CD4-positive, CD25-positive, alpha-beta regulatory T cell (primary cell): ENCODE data around the gene FOXF1. TPM values are rescaled to one million over a fixed set of nuclear protein-coding genes. Genes with fewer than 3 reads are reported as not detected.
A peak's percentile ranks its signal among the peaks of the same experiment; 100 is the strongest.

Source experiments
- ATAC-seq, 2 donors: fragments of 150-1000 bp; cut with Tn5 transposase; one replicate each; pipeline ENCODE4 v1.10.0; 2021; ENCODE audit warnings: low read depth in 2 of 2, moderate number of reproducible peaks in 2 of 2, moderate library complexity in 1 of 2
- DNase-seq, 3 donors: peaks; one replicate each; pipeline versions ENCODE4 v3.0.0 to v3.0.0-alpha.2; 2012 to 2022; ENCODE audit warnings: mixed read lengths in 1 of 3
- H3K27ac ChIP-seq: one replicate; pipeline ENCODE4 v1.7.0; 2013; ENCODE audit warnings: mild to moderate bottlenecking, low read length; ENCODE audit not compliant: insufficient read depth, poor library complexity, severe bottlenecking
- H3K27me3 ChIP-seq: one replicate; pipeline ENCODE4 v1.7.0; 2013; ENCODE audit warnings: low read length; ENCODE audit not compliant: control insufficient read depth, insufficient read depth
- H3K36me3 ChIP-seq: one replicate; pipeline ENCODE4 v1.7.0; 2013; ENCODE audit warnings: mild to moderate bottlenecking, low read length, moderate library complexity; ENCODE audit not compliant: control insufficient read depth, insufficient read depth
- H3K4me1 ChIP-seq: 2 replicates; pipeline ENCODE4 v1.7.0; 2013; ENCODE audit warnings: mild to moderate bottlenecking, low read length; ENCODE audit not compliant: insufficient read depth, control insufficient read depth, poor library complexity, severe bottlenecking
- H3K4me3 ChIP-seq: one replicate; pipeline ENCODE4 v1.7.0; 2013; ENCODE audit warnings: low read depth, mild to moderate bottlenecking, low read length, moderate library complexity
- H3K9me3 ChIP-seq, 2 experiments: 1 replicate in 1 of 2; 2 replicates in 1 of 2; pipeline ENCODE4 v1.7.0; 2013; ENCODE audit warnings: low read length in 2 of 2, mild to moderate bottlenecking in 1 of 2, moderate library complexity in 1 of 2; ENCODE audit not compliant: control insufficient read depth in 2 of 2
- H3K27ac Mint-ChIP-seq, 3 donors: one replicate each; pipeline ENCODE4 v1.8.0; 2020 to 2022; ENCODE audit warnings: mild to moderate bottlenecking in 3 of 3, mixed read lengths in 3 of 3, moderate library complexity in 2 of 3
- H3K27me3 Mint-ChIP-seq: one replicate; pipeline ENCODE4 v1.8.0; 2022; ENCODE audit warnings: mild to moderate bottlenecking, mixed read lengths
- H3K36me3 Mint-ChIP-seq: one replicate; pipeline ENCODE4 v1.8.0; 2020; ENCODE audit warnings: mixed read lengths
- H3K4me1 Mint-ChIP-seq, 4 donors: one replicate each; pipeline ENCODE4 v1.8.0; 2020 to 2022; ENCODE audit warnings: mixed read lengths in 4 of 4, mild to moderate bottlenecking in 1 of 4
- H3K4me3 Mint-ChIP-seq, 4 donors: one replicate each; pipeline ENCODE4 v1.8.0; 2020 to 2022; ENCODE audit warnings: mild to moderate bottlenecking in 4 of 4, mixed read lengths in 4 of 4, moderate library complexity in 3 of 4
- H3K9me3 Mint-ChIP-seq, 7 donors: one replicate each; pipeline ENCODE4 v1.8.0; 2020 to 2022; ENCODE audit warnings: mixed read lengths in 7 of 7, mild to moderate bottlenecking in 3 of 7, moderate library complexity in 2 of 7
- polyA plus RNA-seq, 4 donors: library from polyadenylated mRNA; unstranded; fragments of 300-500 nt; fragmentation: Illumina TruSeq; gene quantifications; one replicate each; pipeline ENCODE4 v1.2.3, GENCODE V29; 2021
- total RNA-seq: library from RNA; stranded (reverse); gene quantifications from one replicate; pipeline ENCODE4 v1.2.3, GENCODE V29; 2022

The FOXF1 gene
- total and polyA plus RNA-seq, 5 donors from 2014 or later = not detected

GRCh38 chr16:86519007-86519648, 8.8 kb downstream of the FOXF1 start:
- peaks cover 6% of the 10 kb centered on the region for H3K4me1 ChIP-seq
- no peaks in the 10 kb centered on the region for H3K36me3 Mint-ChIP-seq
- peaks cover 0 to 17% (median 4%) of the 10 kb centered on the region in 4 donors for H3K4me1 Mint-ChIP-seq
- no peak overlapping the region for H3K27ac Mint-ChIP-seq
- H3K9me3 ChIP-seq = no peaks in the 10 kb centered on the region
- H3K27me3 Mint-ChIP-seq = peaks cover 51% of the 10 kb centered on the region
- DNase-seq = no peak
- no peaks in the 10 kb centered on the region for H3K36me3 ChIP-seq
- H3K4me3 ChIP-seq = no peak overlapping the region
- H3K27me3 ChIP-seq = peaks cover 13% of the 10 kb centered on the region
- no peak overlapping the region for H3K27ac ChIP-seq
- peak overlapping the region in 1 of 4 donors; percentile 75 for H3K4me3 Mint-ChIP-seq
- ATAC-seq = no peak
- H3K9me3 Mint-ChIP-seq = peaks cover 0 to 7% (median 0%) of the 10 kb centered on the region in 7 donors

- Histone ChIP-seq H3K9me3 (no peaks in the 10 kb centered on the region), H3K4me1 (peaks cover 6% of the 10 kb centered on the region), H3K27me3 (peaks cover 8% of the 10 kb centered on the region), H3K27ac (no peak overlapping the region), H3K4me3 (no peak overlapping the region), H3K36me3 (no peaks in the 10 kb centered on the region)
- Mint-ChIP-seq H3K9me3 (peaks cover 0 to 7% (median 0%) of the 10 kb centered on the region in 7 donors), H3K4me3 (peak overlapping the region in 1 of 4 donors; percentile 48), H3K4me1 (peaks cover 0 to 17% (median 4%) of the 10 kb centered on the region in 4 donors), H3K27me3 (peaks cover 45% of the 10 kb centered on the region), H3K36me3 (no peaks in the 10 kb centered on the region), H3K27ac (no peak overlapping the region)
- ATAC-seq (peak; percentile 37 to 58), DNase-seq (peak; percentile 18 to 40 (median 24))
Measured at GRCh38 chr16:86519649-86520316, 9.5 kb downstream of the FOXF1 start.

GRCh38 chr16:86520317-86521210, 10.2 kb downstream of the FOXF1 start:
- no peak for ATAC-seq

GRCh38 chr16:86521236-86522197, 11.2 kb downstream of the FOXF1 start:
- H3K9me3 Mint-ChIP-seq = peaks cover 0 to 3% (median 0%) of the 10 kb centered on the region in 7 donors
- H3K36me3 Mint-ChIP-seq = no peaks in the 10 kb centered on the region
- no peak overlapping the region for H3K27ac Mint-ChIP-seq
- H3K36me3 ChIP-seq = no peaks in the 10 kb centered on the region
- peaks cover 6% of the 10 kb centered on the region for H3K4me1 ChIP-seq
- ATAC-seq = no peak
- peaks cover 39% of the 10 kb centered on the region for H3K27me3 Mint-ChIP-seq
- no peak overlapping the region for H3K4me3 ChIP-seq
- peaks cover 4% of the 10 kb centered on the region for H3K27me3 ChIP-seq
- no peak for DNase-seq
- H3K4me1 Mint-ChIP-seq = peaks cover 0 to 17% (median 3%) of the 10 kb centered on the region in 4 donors
- no peaks in the 10 kb centered on the region for H3K9me3 ChIP-seq
- no peak overlapping the region for H3K27ac ChIP-seq
- no peak overlapping the region for H3K4me3 Mint-ChIP-seq

More at GRCh38 chr16:86520317-86521210, 10.2 kb downstream of the FOXF1 start:
- peaks cover 0 to 4% (median 0%) of the 10 kb centered on the region in 7 donors for H3K9me3 Mint-ChIP-seq
- no peak overlapping the region for H3K27ac ChIP-seq
- no peak for DNase-seq
- peaks cover 0 to 17% (median 4%) of the 10 kb centered on the region in 4 donors for H3K4me1 Mint-ChIP-seq
- H3K4me1 ChIP-seq = peaks cover 6% of the 10 kb centered on the region
- H3K36me3 ChIP-seq = no peaks in the 10 kb centered on the region
- no peak overlapping the region for H3K4me3 Mint-ChIP-seq
- H3K27me3 ChIP-seq = peaks cover 4% of the 10 kb centered on the region
- no peak overlapping the region for H3K27ac Mint-ChIP-seq
- peaks cover 39% of the 10 kb centered on the region for H3K27me3 Mint-ChIP-seq
- H3K36me3 Mint-ChIP-seq = no peaks in the 10 kb centered on the region
- no peak overlapping the region for H3K4me3 ChIP-seq
- no peaks in the 10 kb centered on the region for H3K9me3 ChIP-seq

- H3K36me3 ChIP-seq = no peaks in the 10 kb centered on the region
- Mint-ChIP-seq H3K4me1 (peaks cover 0 to 17% (median 3%) of the 10 kb centered on the region in 4 donors), H3K27ac (peak overlapping the region in 1 of 3 donors; percentile 66), H3K4me3 (no peak overlapping the region), H3K36me3 (peaks cover 3% of the 10 kb centered on the region), H3K9me3 (peaks cover 0 to 3% (median 0%) of the 10 kb centered on the region in 7 donors), H3K27me3 (peaks cover 30% of the 10 kb centered on the region)
- peaks cover 6% of the 10 kb centered on the region for H3K4me1 ChIP-seq
- ATAC-seq (no peak), DNase-seq (no peak)
- H3K9me3 ChIP-seq = no peaks in the 10 kb centered on the region
- H3K27ac ChIP-seq = no peak overlapping the region
- H3K27me3 ChIP-seq = no peaks in the 10 kb centered on the region
- H3K4me3 ChIP-seq = no peak overlapping the region
Measured at GRCh38 chr16:86522634-86523033, 12.3 kb downstream of the FOXF1 start.

- Mint-ChIP-seq H3K9me3 (peaks cover 0 to 2% (median 0%) of the 10 kb centered on the region in 7 donors), H3K36me3 (peaks cover 3% of the 10 kb centered on the region), H3K4me3 (no peak overlapping the region), H3K27me3 (peaks cover 24% of the 10 kb centered on the region), H3K4me1 (peaks cover 0 to 17% (median 3%) of the 10 kb centered on the region in 4 donors), H3K27ac (no peak overlapping the region)
- no peak for ATAC-seq
- peaks cover 6% of the 10 kb centered on the region for H3K4me1 ChIP-seq
- H3K9me3 ChIP-seq = no peaks in the 10 kb centered on the region
- H3K4me3 ChIP-seq = no peak overlapping the region
- no peaks in the 10 kb centered on the region for H3K36me3 ChIP-seq
- H3K27ac ChIP-seq = no peak overlapping the region
- H3K27me3 ChIP-seq = no peaks in the 10 kb centered on the region
- no peak for DNase-seq
Measured at GRCh38 chr16:86523166-86523740, 12.9 kb downstream of the FOXF1 start.
